K562 (cell line): ENCODE measurements around the gene FSTL4.

ENCODE experiments used
- EZH2 ChIP-seq: IDR thresholded peaks from 2 replicates; pipeline ENCODE4 v1.6.1; 2012; ENCODE audit warnings: low read depth, mild to moderate bottlenecking, inconsistent platforms, low read length, borderline replicate concordance
- LEF1 ChIP-seq: fragments of 450-650 bp; IDR thresholded peaks from 2 replicates; pipeline ENCODE4 v1.6.1; 2016; ENCODE audit warnings: mild to moderate bottlenecking
- NR2F6 ChIP-seq: fragments of 450-650 bp; formaldehyde crosslinking; IDR thresholded peaks from 2 replicates; pipeline ENCODE4 v1.4.0; 2020; ENCODE audit warnings: mild to moderate bottlenecking
- RBM39 ChIP-seq: fragments of 200-400 bp; formaldehyde crosslinking; optimal IDR thresholded peaks from 2 replicates; pipeline ENCODE3; 2018; ENCODE audit warnings: low read depth, low read length
- SAP30 ChIP-seq: fragments of 200-600 bp; sonication (generic); IDR thresholded peaks from 2 replicates; pipeline ENCODE4 v1.6.1; 2012; ENCODE audit warnings: borderline replicate concordance, low read depth, mild to moderate bottlenecking, moderate library complexity, low read length, control low read depth, inconsistent platforms; ENCODE audit not compliant: insufficient read depth, poor library complexity, severe bottlenecking
- SMARCC2 ChIP-seq: fragments of 450-650 bp; IDR thresholded peaks from 2 replicates; pipeline ENCODE4 v1.6.1; 2017; ENCODE audit warnings: antibody characterized with exemption, moderate library complexity, mild to moderate bottlenecking, low read depth
- TCF7 ChIP-seq: sonication (generic); IDR thresholded peaks from 2 replicates; pipeline ENCODE4 v1.6.1; 2016; ENCODE audit warnings: antibody characterized with exemption, borderline replicate concordance
- TCF7L2 ChIP-seq: fragments of 150-350 bp; IDR thresholded peaks from 2 replicates; pipeline ENCODE4 v1.6.1; 2016; ENCODE audit warnings: low read depth, mild to moderate bottlenecking, low read length, moderate library complexity
- TF ChIP-seq, protein P1 (sequence below), 3 experiments: IDR thresholded peaks in 2 of 3; conservative IDR thresholded peaks in 1 of 3; 2 replicates each; pipeline ENCODE4 v1.5.1; 2011 to 2012; ENCODE audit warnings: low read length in 3 of 3, mild to moderate bottlenecking in 3 of 3, control low read depth in 2 of 3, improper control_type of control experiment in 1 of 3, inconsistent platforms in 1 of 3, low read depth in 1 of 3, mixed read lengths in 1 of 3, moderate library complexity in 1 of 3; ENCODE audit not compliant: insufficient read depth in 2 of 3
- TF ChIP-seq, protein P2 (sequence below): IDR thresholded peaks from 2 replicates; pipeline ENCODE4 v1.6.1; 2016; ENCODE audit warnings: missing genetic modification characterization, missing compliant biosample characterization
- TF ChIP-seq, protein P3 (sequence below): fragments of 150-350 bp; conservative IDR thresholded peaks from 2 replicates; pipeline ENCODE4 v1.6.1; 2014; ENCODE audit warnings: low read length
- TF ChIP-seq, protein P4 (sequence below): fragments of 250-450 bp; sonication (Bioruptor Pico); IDR thresholded peaks from 2 replicates; pipeline ENCODE4 v1.5.0; 2021; ENCODE audit warnings: mild to moderate bottlenecking, borderline replicate concordance
- TF ChIP-seq, protein P5 (sequence below), 2 experiments: fragments of 450-650 bp; formaldehyde crosslinking in 1 of 2; IDR thresholded peaks; 2 replicates each; pipeline versions ENCODE4 v1.4.0 to v1.6.1; 2014 to 2020; ENCODE audit warnings: mild to moderate bottlenecking in 2 of 2, borderline replicate concordance in 1 of 2, low read depth in 1 of 2

DNA sequence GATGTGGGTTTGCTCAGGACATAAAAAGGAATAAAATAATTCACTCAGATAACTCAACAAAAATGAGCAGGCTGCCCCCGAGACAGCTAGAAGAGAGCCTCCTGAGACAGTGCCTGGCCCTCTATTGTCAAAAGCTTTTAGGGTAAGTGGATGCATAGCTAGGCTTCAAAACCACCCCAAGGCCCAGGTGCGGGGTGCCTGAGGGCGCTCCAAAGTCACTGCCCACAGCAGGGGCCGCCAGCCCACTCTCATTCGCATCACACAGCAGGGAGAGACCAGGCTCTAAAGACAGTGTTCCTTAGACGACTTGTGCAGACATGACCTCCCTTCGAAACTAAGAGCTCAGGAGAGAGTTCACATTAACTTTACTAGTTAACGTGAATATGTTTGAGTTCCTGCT, 271.5 kb downstream of the FSTL4 start:
- TF ChIP-seq, protein P1, sequence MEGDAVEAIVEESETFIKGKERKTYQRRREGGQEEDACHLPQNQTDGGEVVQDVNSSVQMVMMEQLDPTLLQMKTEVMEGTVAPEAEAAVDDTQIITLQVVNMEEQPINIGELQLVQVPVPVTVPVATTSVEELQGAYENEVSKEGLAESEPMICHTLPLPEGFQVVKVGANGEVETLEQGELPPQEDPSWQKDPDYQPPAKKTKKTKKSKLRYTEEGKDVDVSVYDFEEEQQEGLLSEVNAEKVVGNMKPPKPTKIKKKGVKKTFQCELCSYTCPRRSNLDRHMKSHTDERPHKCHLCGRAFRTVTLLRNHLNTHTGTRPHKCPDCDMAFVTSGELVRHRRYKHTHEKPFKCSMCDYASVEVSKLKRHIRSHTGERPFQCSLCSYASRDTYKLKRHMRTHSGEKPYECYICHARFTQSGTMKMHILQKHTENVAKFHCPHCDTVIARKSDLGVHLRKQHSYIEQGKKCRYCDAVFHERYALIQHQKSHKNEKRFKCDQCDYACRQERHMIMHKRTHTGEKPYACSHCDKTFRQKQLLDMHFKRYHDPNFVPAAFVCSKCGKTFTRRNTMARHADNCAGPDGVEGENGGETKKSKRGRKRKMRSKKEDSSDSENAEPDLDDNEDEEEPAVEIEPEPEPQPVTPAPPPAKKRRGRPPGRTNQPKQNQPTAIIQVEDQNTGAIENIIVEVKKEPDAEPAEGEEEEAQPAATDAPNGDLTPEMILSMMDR (IDR thresholded peaks at IDR 0.05 in 2 of 3, conservative IDR thresholded peaks at IDR 0.05 in 1 of 3; ENCODE audit: insufficient read depth in 2 of 3, low read depth in 1 of 3, low read length in 3 of 3) = no peak
- TF ChIP-seq SMARCC2 (no peak), RBM39 (no peak), LEF1 (no peak), TCF7 (no peak), SAP30 (no peak), TCF7L2 (no peak), EZH2 (no peak), NR2F6 (no peak)
- TF ChIP-seq, protein P2, sequence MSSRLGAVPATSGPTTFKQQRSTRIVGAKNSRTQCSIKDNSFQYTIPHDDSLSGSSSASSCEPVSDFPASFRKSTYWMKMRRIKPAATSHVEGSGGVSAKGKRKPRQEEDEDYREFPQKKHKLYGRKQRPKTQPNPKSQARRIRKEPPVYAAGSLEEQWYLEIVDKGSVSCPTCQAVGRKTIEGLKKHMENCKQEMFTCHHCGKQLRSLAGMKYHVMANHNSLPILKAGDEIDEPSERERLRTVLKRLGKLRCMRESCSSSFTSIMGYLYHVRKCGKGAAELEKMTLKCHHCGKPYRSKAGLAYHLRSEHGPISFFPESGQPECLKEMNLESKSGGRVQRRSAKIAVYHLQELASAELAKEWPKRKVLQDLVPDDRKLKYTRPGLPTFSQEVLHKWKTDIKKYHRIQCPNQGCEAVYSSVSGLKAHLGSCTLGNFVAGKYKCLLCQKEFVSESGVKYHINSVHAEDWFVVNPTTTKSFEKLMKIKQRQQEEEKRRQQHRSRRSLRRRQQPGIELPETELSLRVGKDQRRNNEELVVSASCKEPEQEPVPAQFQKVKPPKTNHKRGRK = no peak
- TF ChIP-seq, protein P3, sequence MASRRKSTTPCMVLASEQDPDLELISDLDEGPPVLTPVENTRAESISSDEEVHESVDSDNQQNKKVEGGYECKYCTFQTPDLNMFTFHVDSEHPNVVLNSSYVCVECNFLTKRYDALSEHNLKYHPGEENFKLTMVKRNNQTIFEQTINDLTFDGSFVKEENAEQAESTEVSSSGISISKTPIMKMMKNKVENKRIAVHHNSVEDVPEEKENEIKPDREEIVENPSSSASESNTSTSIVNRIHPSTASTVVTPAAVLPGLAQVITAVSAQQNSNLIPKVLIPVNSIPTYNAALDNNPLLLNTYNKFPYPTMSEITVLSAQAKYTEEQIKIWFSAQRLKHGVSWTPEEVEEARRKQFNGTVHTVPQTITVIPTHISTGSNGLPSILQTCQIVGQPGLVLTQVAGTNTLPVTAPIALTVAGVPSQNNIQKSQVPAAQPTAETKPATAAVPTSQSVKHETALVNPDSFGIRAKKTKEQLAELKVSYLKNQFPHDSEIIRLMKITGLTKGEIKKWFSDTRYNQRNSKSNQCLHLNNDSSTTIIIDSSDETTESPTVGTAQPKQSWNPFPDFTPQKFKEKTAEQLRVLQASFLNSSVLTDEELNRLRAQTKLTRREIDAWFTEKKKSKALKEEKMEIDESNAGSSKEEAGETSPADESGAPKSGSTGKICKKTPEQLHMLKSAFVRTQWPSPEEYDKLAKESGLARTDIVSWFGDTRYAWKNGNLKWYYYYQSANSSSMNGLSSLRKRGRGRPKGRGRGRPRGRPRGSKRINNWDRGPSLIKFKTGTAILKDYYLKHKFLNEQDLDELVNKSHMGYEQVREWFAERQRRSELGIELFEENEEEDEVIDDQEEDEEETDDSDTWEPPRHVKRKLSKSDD = no peak
- TF ChIP-seq, protein P4, sequence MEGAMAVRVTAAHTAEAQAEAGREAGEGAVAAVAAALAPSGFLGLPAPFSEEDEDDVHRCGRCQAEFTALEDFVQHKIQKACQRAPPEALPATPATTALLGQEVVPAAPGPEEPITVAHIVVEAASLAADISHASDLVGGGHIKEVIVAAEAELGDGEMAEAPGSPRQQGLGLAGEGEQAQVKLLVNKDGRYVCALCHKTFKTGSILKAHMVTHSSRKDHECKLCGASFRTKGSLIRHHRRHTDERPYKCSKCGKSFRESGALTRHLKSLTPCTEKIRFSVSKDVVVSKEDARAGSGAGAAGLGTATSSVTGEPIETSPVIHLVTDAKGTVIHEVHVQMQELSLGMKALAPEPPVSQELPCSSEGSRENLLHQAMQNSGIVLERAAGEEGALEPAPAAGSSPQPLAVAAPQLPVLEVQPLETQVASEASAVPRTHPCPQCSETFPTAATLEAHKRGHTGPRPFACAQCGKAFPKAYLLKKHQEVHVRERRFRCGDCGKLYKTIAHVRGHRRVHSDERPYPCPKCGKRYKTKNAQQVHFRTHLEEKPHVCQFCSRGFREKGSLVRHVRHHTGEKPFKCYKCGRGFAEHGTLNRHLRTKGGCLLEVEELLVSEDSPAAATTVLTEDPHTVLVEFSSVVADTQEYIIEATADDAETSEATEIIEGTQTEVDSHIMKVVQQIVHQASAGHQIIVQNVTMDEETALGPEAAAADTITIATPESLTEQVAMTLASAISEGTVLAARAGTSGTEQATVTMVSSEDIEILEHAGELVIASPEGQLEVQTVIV (CRISPR knock-in tag) = no peak
- TF ChIP-seq, protein P5, sequence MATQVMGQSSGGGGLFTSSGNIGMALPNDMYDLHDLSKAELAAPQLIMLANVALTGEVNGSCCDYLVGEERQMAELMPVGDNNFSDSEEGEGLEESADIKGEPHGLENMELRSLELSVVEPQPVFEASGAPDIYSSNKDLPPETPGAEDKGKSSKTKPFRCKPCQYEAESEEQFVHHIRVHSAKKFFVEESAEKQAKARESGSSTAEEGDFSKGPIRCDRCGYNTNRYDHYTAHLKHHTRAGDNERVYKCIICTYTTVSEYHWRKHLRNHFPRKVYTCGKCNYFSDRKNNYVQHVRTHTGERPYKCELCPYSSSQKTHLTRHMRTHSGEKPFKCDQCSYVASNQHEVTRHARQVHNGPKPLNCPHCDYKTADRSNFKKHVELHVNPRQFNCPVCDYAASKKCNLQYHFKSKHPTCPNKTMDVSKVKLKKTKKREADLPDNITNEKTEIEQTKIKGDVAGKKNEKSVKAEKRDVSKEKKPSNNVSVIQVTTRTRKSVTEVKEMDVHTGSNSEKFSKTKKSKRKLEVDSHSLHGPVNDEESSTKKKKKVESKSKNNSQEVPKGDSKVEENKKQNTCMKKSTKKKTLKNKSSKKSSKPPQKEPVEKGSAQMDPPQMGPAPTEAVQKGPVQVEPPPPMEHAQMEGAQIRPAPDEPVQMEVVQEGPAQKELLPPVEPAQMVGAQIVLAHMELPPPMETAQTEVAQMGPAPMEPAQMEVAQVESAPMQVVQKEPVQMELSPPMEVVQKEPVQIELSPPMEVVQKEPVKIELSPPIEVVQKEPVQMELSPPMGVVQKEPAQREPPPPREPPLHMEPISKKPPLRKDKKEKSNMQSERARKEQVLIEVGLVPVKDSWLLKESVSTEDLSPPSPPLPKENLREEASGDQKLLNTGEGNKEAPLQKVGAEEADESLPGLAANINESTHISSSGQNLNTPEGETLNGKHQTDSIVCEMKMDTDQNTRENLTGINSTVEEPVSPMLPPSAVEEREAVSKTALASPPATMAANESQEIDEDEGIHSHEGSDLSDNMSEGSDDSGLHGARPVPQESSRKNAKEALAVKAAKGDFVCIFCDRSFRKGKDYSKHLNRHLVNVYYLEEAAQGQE (IDR thresholded peaks at IDR 0.05; ENCODE audit: borderline replicate concordance) = no peak
- TF ChIP-seq, protein P5 (CRISPR knock-in tag; IDR thresholded peaks at IDR 0.05; ENCODE audit: low read depth) = no peak
